GM12874 (cell line): Measurements from ENCODE around the gene SNAP29.

Experiments
- TF ChIP-seq, protein P1 (sequence below): IDR thresholded peaks from 2 replicates; pipeline ENCODE4 v1.5.1; 2011; ENCODE audit warnings: low read depth, mild to moderate bottlenecking, control low read depth, low read length, moderate library complexity; ENCODE audit not compliant: insufficient read depth

The SNAP29 gene

DNA sequence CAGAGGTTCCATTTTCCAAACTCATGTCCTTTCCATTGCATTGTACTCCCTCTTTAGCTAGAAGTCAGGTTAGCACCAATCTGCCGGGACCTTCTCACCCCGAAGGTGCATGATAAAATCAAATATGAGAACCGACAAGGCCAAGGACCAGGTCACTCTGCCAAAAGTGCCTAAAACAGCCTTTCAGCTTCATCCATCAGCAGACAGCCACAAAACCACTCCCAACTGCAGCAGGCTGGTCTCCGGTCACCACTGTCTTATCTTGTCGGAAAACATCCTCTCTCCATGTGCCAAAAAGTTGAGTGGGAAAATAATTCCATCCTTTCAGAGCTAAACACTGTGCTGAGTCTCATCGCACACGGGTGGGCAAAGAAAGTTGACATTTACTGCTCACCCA is 1.6 kb upstream of the SNAP29 start:
- TF ChIP-seq, protein P1, sequence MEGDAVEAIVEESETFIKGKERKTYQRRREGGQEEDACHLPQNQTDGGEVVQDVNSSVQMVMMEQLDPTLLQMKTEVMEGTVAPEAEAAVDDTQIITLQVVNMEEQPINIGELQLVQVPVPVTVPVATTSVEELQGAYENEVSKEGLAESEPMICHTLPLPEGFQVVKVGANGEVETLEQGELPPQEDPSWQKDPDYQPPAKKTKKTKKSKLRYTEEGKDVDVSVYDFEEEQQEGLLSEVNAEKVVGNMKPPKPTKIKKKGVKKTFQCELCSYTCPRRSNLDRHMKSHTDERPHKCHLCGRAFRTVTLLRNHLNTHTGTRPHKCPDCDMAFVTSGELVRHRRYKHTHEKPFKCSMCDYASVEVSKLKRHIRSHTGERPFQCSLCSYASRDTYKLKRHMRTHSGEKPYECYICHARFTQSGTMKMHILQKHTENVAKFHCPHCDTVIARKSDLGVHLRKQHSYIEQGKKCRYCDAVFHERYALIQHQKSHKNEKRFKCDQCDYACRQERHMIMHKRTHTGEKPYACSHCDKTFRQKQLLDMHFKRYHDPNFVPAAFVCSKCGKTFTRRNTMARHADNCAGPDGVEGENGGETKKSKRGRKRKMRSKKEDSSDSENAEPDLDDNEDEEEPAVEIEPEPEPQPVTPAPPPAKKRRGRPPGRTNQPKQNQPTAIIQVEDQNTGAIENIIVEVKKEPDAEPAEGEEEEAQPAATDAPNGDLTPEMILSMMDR: no peak

DNA sequence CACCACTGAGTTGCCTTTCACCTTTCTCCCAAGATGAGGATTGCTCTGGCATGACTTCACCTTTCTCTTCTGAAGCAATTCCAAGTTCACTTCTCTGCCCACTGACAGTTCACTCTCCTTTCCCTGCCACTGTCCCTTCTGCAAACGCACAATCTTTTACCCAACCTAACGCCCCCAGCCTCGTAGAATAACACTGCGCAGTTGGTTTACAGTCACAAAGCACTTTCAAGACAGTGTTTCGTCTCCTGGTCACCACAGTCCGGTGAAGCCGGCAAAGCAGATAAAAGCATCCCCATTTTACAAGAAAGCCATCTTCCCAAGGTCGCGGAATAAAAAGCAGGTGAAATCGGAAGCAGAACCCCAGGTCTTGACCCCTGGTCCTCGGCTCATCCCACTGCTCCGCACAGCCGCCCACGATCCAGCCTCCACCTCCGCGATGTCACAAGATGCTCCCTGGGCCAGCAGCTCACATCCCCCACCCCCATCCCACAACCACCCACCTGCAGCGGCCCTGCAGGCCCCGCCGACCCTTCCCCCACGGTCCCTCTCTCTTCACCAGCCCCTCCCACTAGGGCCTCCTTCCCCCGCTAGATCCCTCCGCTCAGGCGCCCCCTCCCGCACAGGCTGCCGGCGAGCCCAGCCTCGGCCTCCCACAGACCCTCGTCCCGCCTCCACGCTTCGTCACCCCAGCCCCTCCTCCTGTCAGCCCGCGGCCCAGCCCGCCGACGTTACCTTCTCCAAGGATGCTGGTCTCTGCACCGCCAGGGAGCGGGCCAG is 781 bp upstream of the SNAP29 start:
- TF ChIP-seq, protein P1: no peak

DNA sequence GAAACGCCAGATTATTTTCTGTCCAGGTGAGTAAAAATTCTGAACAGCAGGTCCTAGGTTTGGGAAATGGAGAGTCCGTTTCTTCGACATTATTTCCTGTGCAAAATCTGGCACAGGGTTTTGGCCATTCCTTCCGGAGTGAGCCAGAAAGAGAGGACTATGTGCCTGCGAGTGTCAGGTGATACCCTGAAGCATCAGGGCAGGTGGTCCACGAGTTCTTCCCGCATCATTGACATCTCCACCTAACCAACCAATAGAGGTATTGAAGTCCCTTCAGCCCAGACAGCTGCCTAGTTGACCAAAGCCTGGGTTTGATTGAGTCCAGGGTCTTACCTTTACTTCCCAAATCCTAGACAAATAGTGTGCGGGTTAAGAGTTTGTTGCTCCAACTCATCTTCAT is 808 bp downstream of the SNAP29 start:
- TF ChIP-seq, protein P1: no peak

DNA sequence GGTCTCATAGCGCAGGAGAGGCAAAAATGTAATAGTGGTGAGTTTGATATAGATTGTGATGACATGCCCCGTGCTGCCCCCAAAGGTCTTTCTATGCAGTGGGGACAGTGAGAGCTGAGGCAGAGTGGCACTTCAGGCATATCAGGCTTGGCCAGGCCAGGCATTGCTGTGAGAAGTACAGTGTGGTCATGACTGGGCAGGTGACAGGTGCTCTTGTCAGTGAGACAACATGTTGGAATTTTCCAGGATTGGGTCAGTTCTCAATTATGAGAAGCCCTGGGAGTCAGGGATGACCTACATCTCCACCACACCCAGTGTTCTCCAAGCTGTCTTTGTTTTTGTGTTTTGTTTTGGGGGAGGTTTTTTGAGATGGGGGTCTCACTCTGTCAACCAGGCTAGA is 3.7 kb downstream of the SNAP29 start:
- TF ChIP-seq, protein P1: no peak

DNA sequence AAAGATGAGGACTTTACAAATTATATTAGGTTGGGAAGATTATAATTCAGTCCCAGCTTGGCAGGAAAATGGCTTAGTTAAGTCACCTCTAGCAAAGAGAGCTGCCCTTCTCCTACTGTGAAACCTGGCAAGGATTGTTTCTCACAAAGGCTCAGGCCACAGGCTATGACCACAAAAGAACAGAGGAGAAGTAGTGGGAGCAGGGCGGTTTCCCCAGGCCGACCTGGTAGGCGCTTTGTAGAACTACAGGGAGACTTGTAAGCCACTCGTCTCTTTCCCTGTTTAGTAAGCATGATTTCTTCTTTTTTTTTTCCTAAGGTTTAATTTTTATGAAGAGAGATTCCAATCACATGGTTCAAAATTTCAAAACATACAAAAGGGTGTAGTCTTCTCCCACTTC is 4.6 kb downstream of the SNAP29 start:
- TF ChIP-seq, protein P1: no peak

DNA sequence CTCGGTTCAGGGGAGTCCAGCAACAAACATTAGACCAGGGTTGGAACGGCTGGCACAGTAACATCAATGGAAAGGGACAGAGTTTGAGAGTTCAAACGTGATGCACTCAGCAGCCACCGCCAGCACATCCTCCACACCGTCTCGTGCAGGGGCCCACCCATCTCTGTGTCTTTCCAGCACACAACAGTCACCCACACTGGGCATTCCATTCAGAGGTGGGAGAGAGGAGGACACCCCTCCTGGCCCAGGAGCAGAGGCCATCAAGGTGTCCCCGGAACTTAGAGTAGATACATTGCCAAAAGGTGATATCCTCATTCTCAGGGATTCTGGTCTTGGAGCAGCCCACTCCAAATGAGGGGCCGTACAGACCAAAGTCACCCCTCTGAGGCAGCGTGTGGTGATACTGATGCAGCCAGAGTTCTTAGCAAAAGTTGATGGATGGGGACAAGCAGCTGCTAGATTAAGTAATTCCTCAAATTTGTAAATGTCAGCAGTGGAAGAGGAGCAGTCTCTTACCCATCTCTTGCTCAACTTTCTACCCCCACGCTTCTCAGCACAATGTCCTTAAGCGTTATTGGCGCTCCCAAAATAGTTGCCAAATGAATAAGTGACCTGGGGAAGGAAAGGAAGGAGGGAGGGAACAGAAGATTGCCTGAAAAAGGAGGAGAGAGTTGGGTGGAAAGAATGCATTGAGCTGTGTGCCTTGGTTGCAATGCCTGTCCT is 5.5 kb downstream of the SNAP29 start:
- TF ChIP-seq, protein P1: no peak

DNA sequence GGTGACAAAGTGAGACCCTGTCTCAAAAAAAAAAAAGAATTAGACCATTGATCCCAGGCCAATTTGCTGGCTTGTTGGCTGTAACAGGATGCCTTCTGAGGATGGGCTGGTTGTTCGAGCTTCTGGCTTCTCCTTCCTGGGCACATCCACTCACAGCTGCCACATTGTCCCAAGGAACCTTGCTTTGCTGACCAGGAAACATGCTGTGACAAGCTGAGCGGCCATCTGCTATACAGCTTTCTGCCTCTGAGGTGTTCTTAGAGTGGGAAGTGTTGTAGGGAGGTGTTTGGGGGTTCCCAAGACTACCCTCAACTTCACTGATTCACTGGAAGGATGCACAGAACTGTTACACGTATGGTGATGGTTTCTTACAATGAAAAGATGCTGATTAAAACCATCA is 6.5 kb downstream of the SNAP29 start:
- TF ChIP-seq, protein P1: no peak
